H1 (cell line): ENCODE measurements around the gene EML1.

Source experiments
- HDAC2 ChIP-seq, 2 experiments: fragments of 300-600 bp in 1 of 2; sonication (generic) in 1 of 2; IDR thresholded peaks; 2 replicates each; pipeline ENCODE4 v1.6.1; 2011 to 2012; ENCODE audit warnings: low read depth in 2 of 2, low read length in 2 of 2, mild to moderate bottlenecking in 2 of 2, moderate library complexity in 2 of 2, borderline replicate concordance in 1 of 2, inconsistent platforms in 1 of 2
- MAFK ChIP-seq: IDR thresholded peaks from 2 replicates; pipeline ENCODE4 v1.6.1; 2012; ENCODE audit warnings: low read depth, mild to moderate bottlenecking, improper control_type of control experiment, low read length
- TF ChIP-seq, protein P1 (sequence below): fragments of 300-600 bp; sonication (generic); IDR thresholded peaks from 2 replicates; pipeline ENCODE4 v1.7.1; 2012; ENCODE audit warnings: low read length, moderate library complexity, mild to moderate bottlenecking, inconsistent platforms; ENCODE audit not compliant: insufficient replicate concordance

- TF ChIP-seq MAFK: no peak
- TF ChIP-seq HDAC2 (IDR thresholded peaks at IDR 0.05; ENCODE audit: borderline replicate concordance in 1 of 2, low read depth in 2 of 2, low read length in 2 of 2): no peak
- TF ChIP-seq, protein P1, sequence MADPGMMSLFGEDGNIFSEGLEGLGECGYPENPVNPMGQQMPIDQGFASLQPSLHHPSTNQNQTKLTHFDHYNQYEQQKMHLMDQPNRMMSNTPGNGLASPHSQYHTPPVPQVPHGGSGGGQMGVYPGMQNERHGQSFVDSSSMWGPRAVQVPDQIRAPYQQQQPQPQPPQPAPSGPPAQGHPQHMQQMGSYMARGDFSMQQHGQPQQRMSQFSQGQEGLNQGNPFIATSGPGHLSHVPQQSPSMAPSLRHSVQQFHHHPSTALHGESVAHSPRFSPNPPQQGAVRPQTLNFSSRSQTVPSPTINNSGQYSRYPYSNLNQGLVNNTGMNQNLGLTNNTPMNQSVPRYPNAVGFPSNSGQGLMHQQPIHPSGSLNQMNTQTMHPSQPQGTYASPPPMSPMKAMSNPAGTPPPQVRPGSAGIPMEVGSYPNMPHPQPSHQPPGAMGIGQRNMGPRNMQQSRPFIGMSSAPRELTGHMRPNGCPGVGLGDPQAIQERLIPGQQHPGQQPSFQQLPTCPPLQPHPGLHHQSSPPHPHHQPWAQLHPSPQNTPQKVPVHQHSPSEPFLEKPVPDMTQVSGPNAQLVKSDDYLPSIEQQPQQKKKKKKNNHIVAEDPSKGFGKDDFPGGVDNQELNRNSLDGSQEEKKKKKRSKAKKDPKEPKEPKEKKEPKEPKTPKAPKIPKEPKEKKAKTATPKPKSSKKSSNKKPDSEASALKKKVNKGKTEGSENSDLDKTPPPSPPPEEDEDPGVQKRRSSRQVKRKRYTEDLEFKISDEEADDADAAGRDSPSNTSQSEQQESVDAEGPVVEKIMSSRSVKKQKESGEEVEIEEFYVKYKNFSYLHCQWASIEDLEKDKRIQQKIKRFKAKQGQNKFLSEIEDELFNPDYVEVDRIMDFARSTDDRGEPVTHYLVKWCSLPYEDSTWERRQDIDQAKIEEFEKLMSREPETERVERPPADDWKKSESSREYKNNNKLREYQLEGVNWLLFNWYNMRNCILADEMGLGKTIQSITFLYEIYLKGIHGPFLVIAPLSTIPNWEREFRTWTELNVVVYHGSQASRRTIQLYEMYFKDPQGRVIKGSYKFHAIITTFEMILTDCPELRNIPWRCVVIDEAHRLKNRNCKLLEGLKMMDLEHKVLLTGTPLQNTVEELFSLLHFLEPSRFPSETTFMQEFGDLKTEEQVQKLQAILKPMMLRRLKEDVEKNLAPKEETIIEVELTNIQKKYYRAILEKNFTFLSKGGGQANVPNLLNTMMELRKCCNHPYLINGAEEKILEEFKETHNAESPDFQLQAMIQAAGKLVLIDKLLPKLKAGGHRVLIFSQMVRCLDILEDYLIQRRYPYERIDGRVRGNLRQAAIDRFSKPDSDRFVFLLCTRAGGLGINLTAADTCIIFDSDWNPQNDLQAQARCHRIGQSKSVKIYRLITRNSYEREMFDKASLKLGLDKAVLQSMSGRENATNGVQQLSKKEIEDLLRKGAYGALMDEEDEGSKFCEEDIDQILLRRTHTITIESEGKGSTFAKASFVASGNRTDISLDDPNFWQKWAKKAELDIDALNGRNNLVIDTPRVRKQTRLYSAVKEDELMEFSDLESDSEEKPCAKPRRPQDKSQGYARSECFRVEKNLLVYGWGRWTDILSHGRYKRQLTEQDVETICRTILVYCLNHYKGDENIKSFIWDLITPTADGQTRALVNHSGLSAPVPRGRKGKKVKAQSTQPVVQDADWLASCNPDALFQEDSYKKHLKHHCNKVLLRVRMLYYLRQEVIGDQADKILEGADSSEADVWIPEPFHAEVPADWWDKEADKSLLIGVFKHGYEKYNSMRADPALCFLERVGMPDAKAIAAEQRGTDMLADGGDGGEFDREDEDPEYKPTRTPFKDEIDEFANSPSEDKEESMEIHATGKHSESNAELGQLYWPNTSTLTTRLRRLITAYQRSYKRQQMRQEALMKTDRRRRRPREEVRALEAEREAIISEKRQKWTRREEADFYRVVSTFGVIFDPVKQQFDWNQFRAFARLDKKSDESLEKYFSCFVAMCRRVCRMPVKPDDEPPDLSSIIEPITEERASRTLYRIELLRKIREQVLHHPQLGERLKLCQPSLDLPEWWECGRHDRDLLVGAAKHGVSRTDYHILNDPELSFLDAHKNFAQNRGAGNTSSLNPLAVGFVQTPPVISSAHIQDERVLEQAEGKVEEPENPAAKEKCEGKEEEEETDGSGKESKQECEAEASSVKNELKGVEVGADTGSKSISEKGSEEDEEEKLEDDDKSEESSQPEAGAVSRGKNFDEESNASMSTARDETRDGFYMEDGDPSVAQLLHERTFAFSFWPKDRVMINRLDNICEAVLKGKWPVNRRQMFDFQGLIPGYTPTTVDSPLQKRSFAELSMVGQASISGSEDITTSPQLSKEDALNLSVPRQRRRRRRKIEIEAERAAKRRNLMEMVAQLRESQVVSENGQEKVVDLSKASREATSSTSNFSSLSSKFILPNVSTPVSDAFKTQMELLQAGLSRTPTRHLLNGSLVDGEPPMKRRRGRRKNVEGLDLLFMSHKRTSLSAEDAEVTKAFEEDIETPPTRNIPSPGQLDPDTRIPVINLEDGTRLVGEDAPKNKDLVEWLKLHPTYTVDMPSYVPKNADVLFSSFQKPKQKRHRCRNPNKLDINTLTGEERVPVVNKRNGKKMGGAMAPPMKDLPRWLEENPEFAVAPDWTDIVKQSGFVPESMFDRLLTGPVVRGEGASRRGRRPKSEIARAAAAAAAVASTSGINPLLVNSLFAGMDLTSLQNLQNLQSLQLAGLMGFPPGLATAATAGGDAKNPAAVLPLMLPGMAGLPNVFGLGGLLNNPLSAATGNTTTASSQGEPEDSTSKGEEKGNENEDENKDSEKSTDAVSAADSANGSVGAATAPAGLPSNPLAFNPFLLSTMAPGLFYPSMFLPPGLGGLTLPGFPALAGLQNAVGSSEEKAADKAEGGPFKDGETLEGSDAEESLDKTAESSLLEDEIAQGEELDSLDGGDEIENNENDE: no peak
Observed at GRCh38 chr14:99863059-99863458, 69.8 kb downstream of the EML1 start.
